Measurements from ENCODE around the gene NR3C2.

The NR3C2 gene

GRCh38 chr4:148292686-148293085, 149.5 kb downstream of the NR3C2 start:
- peaks cover 5% of the 10 kb centered on the region for H3K36me3 Mint-ChIP-seq
- H3K4me3 Mint-ChIP-seq, result no peak overlapping the region
- peaks cover 69% of the 10 kb centered on the region for H3K4me1 Mint-ChIP-seq (ENCODE audit: low read depth)
- no peak overlapping the region for H3K27ac Mint-ChIP-seq
- H3K9me3 Mint-ChIP-seq (ENCODE audit: low read depth), result no peaks in the 10 kb centered on the region
- no peaks in the 10 kb centered on the region for H3K27me3 Mint-ChIP-seq

- Mint-ChIP-seq H3K9me3 (ENCODE audit: low read depth) (no peaks in the 10 kb centered on the region), H3K4me1 (ENCODE audit: low read depth) (peaks cover 65% of the 10 kb centered on the region), H3K36me3 (peaks cover 3% of the 10 kb centered on the region), H3K27me3 (no peaks in the 10 kb centered on the region), H3K4me3 (no peak overlapping the region), H3K27ac (no peak overlapping the region)
Measured at GRCh38 chr4:148289740-148290139, 152.5 kb downstream of the NR3C2 start.

- Mint-ChIP-seq H3K4me1 (ENCODE audit: low read depth) (peaks cover 65% of the 10 kb centered on the region), H3K27me3 (no peaks in the 10 kb centered on the region), H3K9me3 (ENCODE audit: low read depth) (no peaks in the 10 kb centered on the region), H3K4me3 (no peak overlapping the region), H3K27ac (no peak overlapping the region), H3K36me3 (peaks cover 3% of the 10 kb centered on the region)
Measured at GRCh38 chr4:148288448-148288847, 153.8 kb downstream of the NR3C2 start.

- Mint-ChIP-seq H3K27me3 (no peaks in the 10 kb centered on the region), H3K4me1 (ENCODE audit: low read depth) (peaks cover 64% of the 10 kb centered on the region), H3K36me3 (peaks cover 5% of the 10 kb centered on the region), H3K9me3 (ENCODE audit: low read depth) (no peaks in the 10 kb centered on the region), H3K4me3 (no peak overlapping the region), H3K27ac (no peak overlapping the region)
Measured at GRCh38 chr4:148287111-148287510, 155.1 kb downstream of the NR3C2 start.

- no peaks in the 10 kb centered on the region for H3K27me3 Mint-ChIP-seq
- H3K27ac Mint-ChIP-seq, result no peak overlapping the region
Measured at GRCh38 chr4:148286012-148286411, 156.2 kb downstream of the NR3C2 start.

GRCh38 chr4:148283665-148284064, 158.5 kb downstream of the NR3C2 start:
- Mint-ChIP-seq H3K9me3 (ENCODE audit: low read depth) (no peaks in the 10 kb centered on the region), H3K27ac (no peak overlapping the region), H3K36me3 (peaks cover 2% of the 10 kb centered on the region), H3K4me3 (no peak overlapping the region), H3K27me3 (no peaks in the 10 kb centered on the region), H3K4me1 (ENCODE audit: low read depth) (peaks cover 53% of the 10 kb centered on the region)

More at GRCh38 chr4:148286012-148286411, 156.2 kb downstream of the NR3C2 start:
- H3K4me1 Mint-ChIP-seq (ENCODE audit: low read depth), result peaks cover 61% of the 10 kb centered on the region
- no peaks in the 10 kb centered on the region for H3K9me3 Mint-ChIP-seq (ENCODE audit: low read depth)
- H3K4me3 Mint-ChIP-seq, result no peak overlapping the region
- H3K36me3 Mint-ChIP-seq, result peaks cover 4% of the 10 kb centered on the region

GRCh38 chr4:148278310-148278709, 163.9 kb downstream of the NR3C2 start:
- Mint-ChIP-seq H3K27me3 (no peaks in the 10 kb centered on the region), H3K9me3 (ENCODE audit: low read depth) (no peaks in the 10 kb centered on the region), H3K4me1 (ENCODE audit: low read depth) (peaks cover 41% of the 10 kb centered on the region), H3K36me3 (peaks cover 6% of the 10 kb centered on the region), H3K27ac (no peak overlapping the region), H3K4me3 (no peak overlapping the region)

GRCh38 chr4:148275266-148275665, 166.9 kb downstream of the NR3C2 start:
- Mint-ChIP-seq H3K27ac (no peak overlapping the region), H3K4me1 (ENCODE audit: low read depth) (peaks cover 46% of the 10 kb centered on the region), H3K36me3 (peaks cover 4% of the 10 kb centered on the region), H3K4me3 (no peak overlapping the region), H3K27me3 (no peaks in the 10 kb centered on the region), H3K9me3 (ENCODE audit: low read depth) (no peaks in the 10 kb centered on the region)

GRCh38 chr4:148273501-148273986, 168.7 kb downstream of the NR3C2 start:
- H3K27me3 Mint-ChIP-seq, result no peaks in the 10 kb centered on the region
- H3K4me3 Mint-ChIP-seq, result no peak overlapping the region
- H3K36me3 Mint-ChIP-seq, result peaks cover 7% of the 10 kb centered on the region
- no peaks in the 10 kb centered on the region for H3K9me3 Mint-ChIP-seq (ENCODE audit: low read depth)
- H3K4me1 Mint-ChIP-seq (ENCODE audit: low read depth), result peaks cover 48% of the 10 kb centered on the region
- H3K27ac Mint-ChIP-seq, result no peak overlapping the region

GRCh38 chr4:148271166-148271565, 171.0 kb downstream of the NR3C2 start:
- no peak overlapping the region for H3K27ac Mint-ChIP-seq
- peaks cover 13% of the 10 kb centered on the region for H3K36me3 Mint-ChIP-seq
- no peaks in the 10 kb centered on the region for H3K9me3 Mint-ChIP-seq (ENCODE audit: low read depth)
- no peak overlapping the region for H3K4me3 Mint-ChIP-seq
- H3K27me3 Mint-ChIP-seq, result no peaks in the 10 kb centered on the region
- peaks cover 50% of the 10 kb centered on the region for H3K4me1 Mint-ChIP-seq (ENCODE audit: low read depth)

GRCh38 chr4:148270630-148271029, 171.6 kb downstream of the NR3C2 start:
- Mint-ChIP-seq H3K9me3 (ENCODE audit: low read depth) (peaks cover 2% of the 10 kb centered on the region), H3K4me3 (no peak overlapping the region), H3K4me1 (ENCODE audit: low read depth) (peaks cover 48% of the 10 kb centered on the region), H3K27ac (no peak overlapping the region), H3K27me3 (no peaks in the 10 kb centered on the region), H3K36me3 (peaks cover 13% of the 10 kb centered on the region)

GRCh38 chr4:148268835-148269234, 173.4 kb downstream of the NR3C2 start:
- H3K36me3 Mint-ChIP-seq, result peaks cover 9% of the 10 kb centered on the region
- H3K27ac Mint-ChIP-seq, result no peak overlapping the region
- no peaks in the 10 kb centered on the region for H3K27me3 Mint-ChIP-seq
- no peak overlapping the region for H3K4me3 Mint-ChIP-seq
- H3K9me3 Mint-ChIP-seq (ENCODE audit: low read depth), result peaks cover 3% of the 10 kb centered on the region
- H3K4me1 Mint-ChIP-seq (ENCODE audit: low read depth), result peaks cover 50% of the 10 kb centered on the region

GRCh38 chr4:148266921-148267320, 175.3 kb downstream of the NR3C2 start:
- Mint-ChIP-seq H3K36me3 (peaks cover 8% of the 10 kb centered on the region), H3K4me1 (ENCODE audit: low read depth) (peaks cover 43% of the 10 kb centered on the region), H3K9me3 (ENCODE audit: low read depth) (peaks cover 3% of the 10 kb centered on the region), H3K27me3 (no peaks in the 10 kb centered on the region), H3K4me3 (no peak overlapping the region), H3K27ac (no peak overlapping the region)

- peaks cover 13% of the 10 kb centered on the region for H3K36me3 Mint-ChIP-seq
- H3K4me3 Mint-ChIP-seq, result no peak overlapping the region
- no peak overlapping the region for H3K27ac Mint-ChIP-seq
- H3K9me3 Mint-ChIP-seq (ENCODE audit: low read depth), result peaks cover 3% of the 10 kb centered on the region
- peaks cover 42% of the 10 kb centered on the region for H3K4me1 Mint-ChIP-seq (ENCODE audit: low read depth)
- H3K27me3 Mint-ChIP-seq, result no peaks in the 10 kb centered on the region
Measured at GRCh38 chr4:148266240-148266639, 176.0 kb downstream of the NR3C2 start.

GRCh38 chr4:148265627-148266026, 176.6 kb downstream of the NR3C2 start:
- no peak overlapping the region for H3K4me3 Mint-ChIP-seq
- peaks cover 3% of the 10 kb centered on the region for H3K9me3 Mint-ChIP-seq (ENCODE audit: low read depth)
- peaks cover 39% of the 10 kb centered on the region for H3K4me1 Mint-ChIP-seq (ENCODE audit: low read depth)
- H3K27me3 Mint-ChIP-seq, result no peaks in the 10 kb centered on the region
- no peak overlapping the region for H3K27ac Mint-ChIP-seq
- H3K36me3 Mint-ChIP-seq, result peaks cover 13% of the 10 kb centered on the region

GRCh38 chr4:148263802-148264201, 178.4 kb downstream of the NR3C2 start:
- peaks cover 35% of the 10 kb centered on the region for H3K4me1 Mint-ChIP-seq (ENCODE audit: low read depth)
- H3K27ac Mint-ChIP-seq, result no peak overlapping the region
- H3K36me3 Mint-ChIP-seq, result peaks cover 12% of the 10 kb centered on the region
- no peak overlapping the region for H3K4me3 Mint-ChIP-seq
- peaks cover 3% of the 10 kb centered on the region for H3K9me3 Mint-ChIP-seq (ENCODE audit: low read depth)
- H3K27me3 Mint-ChIP-seq, result no peaks in the 10 kb centered on the region

Data from activated naive CD8-positive, alpha-beta T cell (primary cell).